Gastrocnemius medialis (tissue), 4 donors: ENCODE data around the gene IPO5.

Experiments used
- CTCF ChIP-seq, 5 experiments: fragments of 450-650 bp in 3 of 5; fragments of 200-600 bp in 2 of 5; sonication (generic) in 2 of 5; IDR thresholded peaks in 4 of 5; conservative IDR thresholded peaks in 1 of 5; 1 replicate in 4 of 5; 2 replicates in 1 of 5; pipeline ENCODE4 v1.5.1; 2016 to 2019; ENCODE audit warnings: antibody characterized with exemption in 5 of 5, mild to moderate bottlenecking in 3 of 5, moderate library complexity in 3 of 5
- POLR2A ChIP-seq, 2 donors: fragments of 450-650 bp; IDR thresholded peaks; one replicate each; pipeline ENCODE4 v1.6.1; 2017; ENCODE audit warnings: antibody characterized with exemption in 2 of 2, mild to moderate bottlenecking in 2 of 2, moderate library complexity in 2 of 2

DNA sequence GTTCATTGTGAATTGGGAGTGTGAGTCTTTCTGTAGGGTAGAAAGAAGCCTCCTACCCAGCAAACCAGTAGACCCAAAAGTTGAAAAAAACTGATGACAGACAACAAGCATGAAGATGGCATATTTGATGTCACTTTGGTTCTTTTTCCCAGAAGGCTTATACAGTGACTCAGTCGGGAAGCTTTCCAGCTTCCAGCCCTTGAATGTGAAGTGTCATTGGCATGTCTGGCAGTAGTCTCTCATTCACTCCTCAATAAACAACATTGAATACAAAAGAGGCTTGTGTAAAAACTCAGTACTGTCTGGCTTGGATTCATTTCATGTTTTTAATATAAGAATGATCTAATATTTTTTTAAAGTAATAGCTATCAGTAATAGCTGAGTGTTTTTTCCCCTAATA, 68.7 kb downstream of the IPO5 start:
- TF ChIP-seq CTCF (IDR thresholded peaks at IDR 0.05 in 4 of 5, conservative IDR thresholded peaks at IDR 0.05 in 1 of 5) (no peak), POLR2A (IDR thresholded peaks at IDR 0.05) (no peak)
